ENCODE results near the gene TM9SF1. TPM values are rescaled to one million over a fixed set of nuclear protein-coding genes. Genes with fewer than 3 reads are reported as not detected.

TM9SF1 gene
- total RNA-seq, 3 donors from 2014 or later (not counting 1 experiment from before 2014, with no cell fraction given) = 15.2 to 32.1 (median 28.7) TPM

DNA sequence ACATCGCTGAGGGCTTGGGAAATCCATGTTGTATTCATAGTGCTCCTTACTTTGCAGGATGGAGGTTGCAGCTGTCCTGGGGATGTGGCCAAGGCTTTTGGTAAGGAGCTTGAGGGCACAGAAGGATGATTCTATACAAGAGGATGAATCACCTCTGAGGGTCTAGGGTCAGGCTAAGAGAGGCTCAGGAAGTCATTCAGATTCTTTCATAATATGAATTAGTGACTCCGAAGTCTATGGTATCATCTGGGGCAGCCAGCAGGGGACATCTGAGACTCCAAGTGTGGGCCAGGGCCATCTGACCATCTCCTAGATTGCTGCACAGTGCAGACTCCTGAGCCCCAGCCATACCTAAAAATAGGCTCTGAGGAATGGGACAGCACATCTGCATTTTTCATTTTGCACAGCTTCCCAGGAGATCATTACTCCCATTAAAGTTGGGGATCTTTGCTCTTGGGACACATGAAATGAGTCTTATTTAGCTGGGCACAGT is 42.3 kb upstream of the TM9SF1 start:
- peaks cover 22% of the 10 kb centered on the region for H3K36me3 Mint-ChIP-seq
- ATAC-seq = no peak

DNA sequence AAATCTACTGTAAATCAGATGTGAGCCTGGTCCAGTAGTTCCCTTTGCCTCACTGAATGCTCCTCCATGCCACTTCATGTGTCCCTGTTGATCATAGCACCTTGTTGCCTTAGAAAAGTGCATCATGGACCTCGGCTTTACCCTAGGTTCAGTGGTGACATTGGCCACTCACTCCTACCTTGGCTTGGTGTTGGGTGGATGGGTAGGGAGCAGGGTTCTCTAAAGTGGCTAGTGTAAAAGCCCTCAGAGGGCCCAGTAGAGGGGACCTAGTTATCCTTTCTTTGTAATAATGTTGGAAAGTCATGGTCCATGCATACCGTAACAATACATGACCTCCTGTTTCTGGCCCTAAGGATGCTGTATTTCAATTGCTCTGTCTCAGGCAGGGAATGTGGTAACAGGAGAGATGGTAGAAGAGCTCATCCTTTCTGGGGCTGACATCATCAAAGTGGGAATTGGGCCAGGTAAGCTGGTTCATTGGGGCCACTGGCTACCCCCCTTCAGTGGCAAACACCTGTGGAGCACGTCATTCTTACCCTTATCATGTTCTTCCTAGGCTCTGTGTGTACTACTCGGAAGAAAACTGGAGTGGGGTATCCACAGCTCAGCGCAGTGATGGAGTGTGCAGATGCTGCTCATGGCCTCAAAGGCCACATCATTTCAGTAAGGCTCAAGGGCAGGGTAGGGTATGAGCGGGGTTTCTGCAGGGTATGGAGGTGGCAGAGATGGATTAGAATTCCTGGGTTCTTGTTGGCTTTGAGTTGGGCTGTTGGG is 41.6 kb upstream of the TM9SF1 start:
- H3K9me3 ChIP-seq (ENCODE audit: control insufficient read depth, insufficient read depth, low read length) = no peaks in the 10 kb centered on the region
- no peak overlapping the region for H3K4me3 Mint-ChIP-seq
- H3K36me3 ChIP-seq (ENCODE audit: control insufficient read depth, insufficient read depth, low read length) = peaks cover 66% of the 10 kb centered on the region
- peaks cover 68 to 84% of the 10 kb centered on the region in 2 donors for H3K4me1 Mint-ChIP-seq
- WGBS (ENCODE audit: insufficient coverage) = over 99% methylated on average over 6 of the region's 6 CpGs
- H3K27ac ChIP-seq (ENCODE audit: low read length) = no peak overlapping the region
- no peak overlapping the region for H3K4me3 ChIP-seq (ENCODE audit: low read length)
- TF ChIP-seq, protein P1, sequence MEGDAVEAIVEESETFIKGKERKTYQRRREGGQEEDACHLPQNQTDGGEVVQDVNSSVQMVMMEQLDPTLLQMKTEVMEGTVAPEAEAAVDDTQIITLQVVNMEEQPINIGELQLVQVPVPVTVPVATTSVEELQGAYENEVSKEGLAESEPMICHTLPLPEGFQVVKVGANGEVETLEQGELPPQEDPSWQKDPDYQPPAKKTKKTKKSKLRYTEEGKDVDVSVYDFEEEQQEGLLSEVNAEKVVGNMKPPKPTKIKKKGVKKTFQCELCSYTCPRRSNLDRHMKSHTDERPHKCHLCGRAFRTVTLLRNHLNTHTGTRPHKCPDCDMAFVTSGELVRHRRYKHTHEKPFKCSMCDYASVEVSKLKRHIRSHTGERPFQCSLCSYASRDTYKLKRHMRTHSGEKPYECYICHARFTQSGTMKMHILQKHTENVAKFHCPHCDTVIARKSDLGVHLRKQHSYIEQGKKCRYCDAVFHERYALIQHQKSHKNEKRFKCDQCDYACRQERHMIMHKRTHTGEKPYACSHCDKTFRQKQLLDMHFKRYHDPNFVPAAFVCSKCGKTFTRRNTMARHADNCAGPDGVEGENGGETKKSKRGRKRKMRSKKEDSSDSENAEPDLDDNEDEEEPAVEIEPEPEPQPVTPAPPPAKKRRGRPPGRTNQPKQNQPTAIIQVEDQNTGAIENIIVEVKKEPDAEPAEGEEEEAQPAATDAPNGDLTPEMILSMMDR (IDR thresholded peaks at IDR 0.05) = no peak
- intact Hi-C loops (cut with micrococcal nuclease) = no loop called here
- peaks cover 22% of the 10 kb centered on the region for H3K36me3 Mint-ChIP-seq
- H3K27ac Mint-ChIP-seq = peak overlapping the region; percentile 40 to 100
- peaks cover 33% of the 10 kb centered on the region for H3K4me1 ChIP-seq (ENCODE audit: control insufficient read depth, insufficient read depth, low read length)
- no peaks in the 10 kb centered on the region for H3K9me3 Mint-ChIP-seq
- H3K27me3 ChIP-seq (ENCODE audit: control insufficient read depth, insufficient read depth, low read length) = no peaks in the 10 kb centered on the region
- H3K27me3 Mint-ChIP-seq (ENCODE audit: low read depth in 2 of 2) = no peaks in the 10 kb centered on the region
- DNase-seq (no peak), ATAC-seq (no peak)

More for the DNA sequence above, 42.3 kb upstream of the TM9SF1 start:
- Mint-ChIP-seq H3K27me3 (ENCODE audit: low read depth in 2 of 2) (no peaks in the 10 kb centered on the region), H3K27ac (peak overlapping the region; percentile 40 to 100), H3K9me3 (no peaks in the 10 kb centered on the region), H3K4me3 (peak overlapping the region; percentile 14), H3K4me1 (peaks cover 69 to 85% of the 10 kb centered on the region in 2 donors)
- Histone ChIP-seq H3K9me3 (ENCODE audit: control insufficient read depth, insufficient read depth, low read length) (no peaks in the 10 kb centered on the region), H3K4me1 (ENCODE audit: control insufficient read depth, insufficient read depth, low read length) (peaks cover 34% of the 10 kb centered on the region), H3K27ac (ENCODE audit: low read length) (no peak overlapping the region), H3K36me3 (ENCODE audit: control insufficient read depth, insufficient read depth, low read length) (peaks cover 66% of the 10 kb centered on the region), H3K4me3 (ENCODE audit: low read length) (no peak overlapping the region), H3K27me3 (ENCODE audit: control insufficient read depth, insufficient read depth, low read length) (no peaks in the 10 kb centered on the region)
- WGBS (ENCODE audit: insufficient coverage) = 100% methylated on average over 2 of the region's 2 CpGs
- TF ChIP-seq, protein P1 (IDR thresholded peaks at IDR 0.05) = no peak
- no peak for DNase-seq
- intact Hi-C loops (cut with micrococcal nuclease) = no loop called here

DNA sequence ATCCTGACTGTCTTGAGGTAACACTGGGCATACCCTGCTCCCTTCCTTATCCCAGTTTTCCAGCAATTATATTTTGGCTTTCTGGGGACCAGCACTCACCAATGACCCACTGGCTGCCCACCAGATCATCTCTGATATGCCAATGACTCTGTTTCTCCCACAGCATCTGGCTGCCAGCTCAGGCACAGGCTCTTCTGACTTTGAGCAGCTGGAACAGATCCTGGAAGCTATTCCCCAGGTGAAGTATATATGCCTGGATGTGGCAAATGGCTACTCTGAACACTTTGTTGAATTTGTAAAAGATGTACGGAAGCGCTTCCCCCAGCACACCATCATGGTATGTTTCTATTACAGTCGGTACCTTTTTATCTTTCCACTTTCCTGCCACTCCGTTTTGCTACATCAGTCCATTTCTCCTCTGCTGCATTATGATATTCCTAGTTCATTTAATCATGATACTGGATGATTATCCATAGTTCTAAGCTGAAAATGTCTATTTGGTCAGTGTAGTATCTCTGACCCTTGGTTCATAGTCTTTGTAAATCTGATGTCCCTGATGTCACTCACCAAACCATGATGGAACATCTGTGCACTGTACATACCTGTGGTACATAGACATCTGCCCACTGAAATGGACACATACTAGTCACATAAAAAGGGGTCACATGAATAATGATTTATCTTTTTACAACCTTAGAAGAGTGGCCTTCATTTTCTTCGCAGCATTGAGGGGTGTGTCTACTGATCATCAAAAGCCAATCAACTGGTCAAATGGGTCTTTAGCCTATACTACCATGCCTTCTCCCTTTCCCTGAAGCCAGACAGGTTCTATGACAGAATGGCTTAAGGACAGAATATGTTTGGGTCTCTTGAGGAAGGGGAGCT is 40.8 kb upstream of the TM9SF1 start:
- H3K27ac ChIP-seq (ENCODE audit: low read length) = no peak overlapping the region
- Mint-ChIP-seq H3K27me3 (ENCODE audit: low read depth in 2 of 2) (no peaks in the 10 kb centered on the region), H3K4me3 (peak overlapping the region; percentile 49), H3K9me3 (no peaks in the 10 kb centered on the region), H3K36me3 (peaks cover 22% of the 10 kb centered on the region), H3K27ac (peak overlapping the region; percentile 40 to 100), H3K4me1 (peaks cover 72 to 88% of the 10 kb centered on the region in 2 donors)
- ATAC-seq (no peak), DNase-seq (no peak)
- H3K4me1 ChIP-seq (ENCODE audit: control insufficient read depth, insufficient read depth, low read length) = peaks cover 33% of the 10 kb centered on the region
- peaks cover 65% of the 10 kb centered on the region for H3K36me3 ChIP-seq (ENCODE audit: control insufficient read depth, insufficient read depth, low read length)
- H3K9me3 ChIP-seq (ENCODE audit: control insufficient read depth, insufficient read depth, low read length) = no peaks in the 10 kb centered on the region
- TF ChIP-seq, protein P1 (IDR thresholded peaks at IDR 0.05) = no peak
- intact Hi-C loops (cut with micrococcal nuclease) = no loop called here
- H3K4me3 ChIP-seq (ENCODE audit: low read length) = no peak overlapping the region
- WGBS (ENCODE audit: insufficient coverage) = 96% methylated on average over 5 of the region's 5 CpGs
- H3K27me3 ChIP-seq (ENCODE audit: control insufficient read depth, insufficient read depth, low read length) = no peaks in the 10 kb centered on the region

All from natural killer cell (primary cell).